HL-60 (cell line): Measurements from ENCODE around the gene DCTN2.

Experiments used
- DNase-seq, 2 experiments: peaks; one replicate each; pipeline ENCODE4 v3.0.0-alpha.2; 2010 to 2020; ENCODE audit warnings: low read depth in 1 of 2, low spot score in 1 of 2
- H3K27ac ChIP-seq: fragments of 250-450 bp; sonication (Bioruptor Pico); replicated peaks from 2 replicates; pipeline ENCODE4 v1.5.1; 2020; ENCODE audit warnings: mild to moderate bottlenecking, moderate library complexity
- H3K27me3 ChIP-seq: fragments of 250-450 bp; sonication (Bioruptor Pico); 2 replicates; pipeline ENCODE4 v1.5.1; 2021; ENCODE audit warnings: mild to moderate bottlenecking, moderate library complexity; ENCODE audit not compliant: insufficient read depth, poor library complexity, severe bottlenecking
- H3K4me3 ChIP-seq: replicated peaks from 2 replicates; pipeline ENCODE4 v1.5.1; 2011; ENCODE audit warnings: mild to moderate bottlenecking, control low read depth, low read length; ENCODE audit not compliant: insufficient read depth
- GABPA ChIP-seq: IDR thresholded peaks from 2 replicates; pipeline ENCODE4 v1.6.1; 2012; ENCODE audit warnings: low read depth
- POLR2AphosphoS5 ChIP-seq: IDR thresholded peaks from 2 replicates; pipeline ENCODE4 v1.6.1; 2012; ENCODE audit warnings: low read depth
- SPI1 ChIP-seq: IDR thresholded peaks from 2 replicates; pipeline ENCODE4 v1.6.1; 2012; ENCODE audit warnings: low read depth, mild to moderate bottlenecking, borderline replicate concordance
- TF ChIP-seq, protein P1 (sequence below): IDR thresholded peaks from one replicate; pipeline ENCODE4 v1.5.1; 2011; ENCODE audit warnings: low read length, control low read depth, inconsistent platforms; ENCODE audit not compliant: insufficient read depth
- TF ChIP-seq, protein P2 (sequence below): IDR thresholded peaks from 2 replicates; pipeline ENCODE4 v1.6.1; 2012; ENCODE audit warnings: low read depth; ENCODE audit not compliant: insufficient replicate concordance

Gene DCTN2

DNA sequence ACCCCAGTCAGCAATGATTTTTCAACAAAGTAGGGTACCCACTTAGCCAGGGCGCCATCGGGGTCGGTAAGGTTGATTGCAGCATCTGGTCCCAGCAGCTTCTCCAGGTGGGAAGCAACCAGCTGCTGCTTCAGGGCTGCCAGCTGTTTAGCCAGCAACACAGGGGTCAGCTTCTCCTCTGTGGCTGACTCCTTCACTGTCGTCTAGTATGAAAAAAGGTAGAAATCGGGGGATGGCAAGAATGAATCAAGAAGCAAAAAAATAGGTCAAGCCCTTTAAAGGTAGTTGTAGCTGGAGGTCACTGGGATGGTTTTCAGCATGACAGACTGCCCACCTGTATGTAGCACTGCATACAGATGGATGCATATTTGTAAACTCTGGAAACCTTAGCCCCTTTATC is 12.7 kb downstream of the DCTN2 start:
- no peak overlapping the region for H3K4me3 ChIP-seq
- no peaks in the 10 kb centered on the region for H3K27me3 ChIP-seq
- DNase-seq: no peak
- no peak overlapping the region for H3K27ac ChIP-seq
- TF ChIP-seq, protein P1, sequence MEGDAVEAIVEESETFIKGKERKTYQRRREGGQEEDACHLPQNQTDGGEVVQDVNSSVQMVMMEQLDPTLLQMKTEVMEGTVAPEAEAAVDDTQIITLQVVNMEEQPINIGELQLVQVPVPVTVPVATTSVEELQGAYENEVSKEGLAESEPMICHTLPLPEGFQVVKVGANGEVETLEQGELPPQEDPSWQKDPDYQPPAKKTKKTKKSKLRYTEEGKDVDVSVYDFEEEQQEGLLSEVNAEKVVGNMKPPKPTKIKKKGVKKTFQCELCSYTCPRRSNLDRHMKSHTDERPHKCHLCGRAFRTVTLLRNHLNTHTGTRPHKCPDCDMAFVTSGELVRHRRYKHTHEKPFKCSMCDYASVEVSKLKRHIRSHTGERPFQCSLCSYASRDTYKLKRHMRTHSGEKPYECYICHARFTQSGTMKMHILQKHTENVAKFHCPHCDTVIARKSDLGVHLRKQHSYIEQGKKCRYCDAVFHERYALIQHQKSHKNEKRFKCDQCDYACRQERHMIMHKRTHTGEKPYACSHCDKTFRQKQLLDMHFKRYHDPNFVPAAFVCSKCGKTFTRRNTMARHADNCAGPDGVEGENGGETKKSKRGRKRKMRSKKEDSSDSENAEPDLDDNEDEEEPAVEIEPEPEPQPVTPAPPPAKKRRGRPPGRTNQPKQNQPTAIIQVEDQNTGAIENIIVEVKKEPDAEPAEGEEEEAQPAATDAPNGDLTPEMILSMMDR: no peak
- no peak for TF ChIP-seq SPI1
- TF ChIP-seq POLR2AphosphoS5: no peak
- TF ChIP-seq, protein P2, sequence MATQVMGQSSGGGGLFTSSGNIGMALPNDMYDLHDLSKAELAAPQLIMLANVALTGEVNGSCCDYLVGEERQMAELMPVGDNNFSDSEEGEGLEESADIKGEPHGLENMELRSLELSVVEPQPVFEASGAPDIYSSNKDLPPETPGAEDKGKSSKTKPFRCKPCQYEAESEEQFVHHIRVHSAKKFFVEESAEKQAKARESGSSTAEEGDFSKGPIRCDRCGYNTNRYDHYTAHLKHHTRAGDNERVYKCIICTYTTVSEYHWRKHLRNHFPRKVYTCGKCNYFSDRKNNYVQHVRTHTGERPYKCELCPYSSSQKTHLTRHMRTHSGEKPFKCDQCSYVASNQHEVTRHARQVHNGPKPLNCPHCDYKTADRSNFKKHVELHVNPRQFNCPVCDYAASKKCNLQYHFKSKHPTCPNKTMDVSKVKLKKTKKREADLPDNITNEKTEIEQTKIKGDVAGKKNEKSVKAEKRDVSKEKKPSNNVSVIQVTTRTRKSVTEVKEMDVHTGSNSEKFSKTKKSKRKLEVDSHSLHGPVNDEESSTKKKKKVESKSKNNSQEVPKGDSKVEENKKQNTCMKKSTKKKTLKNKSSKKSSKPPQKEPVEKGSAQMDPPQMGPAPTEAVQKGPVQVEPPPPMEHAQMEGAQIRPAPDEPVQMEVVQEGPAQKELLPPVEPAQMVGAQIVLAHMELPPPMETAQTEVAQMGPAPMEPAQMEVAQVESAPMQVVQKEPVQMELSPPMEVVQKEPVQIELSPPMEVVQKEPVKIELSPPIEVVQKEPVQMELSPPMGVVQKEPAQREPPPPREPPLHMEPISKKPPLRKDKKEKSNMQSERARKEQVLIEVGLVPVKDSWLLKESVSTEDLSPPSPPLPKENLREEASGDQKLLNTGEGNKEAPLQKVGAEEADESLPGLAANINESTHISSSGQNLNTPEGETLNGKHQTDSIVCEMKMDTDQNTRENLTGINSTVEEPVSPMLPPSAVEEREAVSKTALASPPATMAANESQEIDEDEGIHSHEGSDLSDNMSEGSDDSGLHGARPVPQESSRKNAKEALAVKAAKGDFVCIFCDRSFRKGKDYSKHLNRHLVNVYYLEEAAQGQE: no peak
- TF ChIP-seq GABPA: no peak

DNA sequence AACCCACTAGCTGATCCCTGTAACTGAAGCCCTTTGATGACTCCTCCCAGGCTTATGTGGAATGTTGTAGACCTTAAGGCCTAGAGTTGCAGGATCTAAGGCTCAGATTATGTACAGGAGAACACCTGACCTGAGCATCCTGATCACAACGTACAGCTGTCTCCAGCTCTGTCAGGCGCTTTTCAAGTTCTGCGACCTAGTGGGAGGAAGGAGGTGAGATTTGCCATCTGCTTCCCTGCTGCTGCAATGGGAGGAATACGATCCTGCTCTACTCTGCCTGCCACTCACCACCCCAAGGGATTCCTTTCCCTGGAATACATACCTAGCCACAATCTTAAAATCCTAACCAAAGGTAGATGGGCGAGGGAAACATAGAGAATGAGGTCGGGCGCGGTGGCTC is 13.9 kb downstream of the DCTN2 start:
- TF ChIP-seq GABPA: no peak
- TF ChIP-seq, protein P1: no peak
- no peak for TF ChIP-seq POLR2AphosphoS5
- no peak for TF ChIP-seq SPI1
- TF ChIP-seq, protein P2: no peak
- DNase-seq: no peak
- no peak overlapping the region for H3K4me3 ChIP-seq
- H3K27me3 ChIP-seq: no peaks in the 10 kb centered on the region
- no peak overlapping the region for H3K27ac ChIP-seq

DNA sequence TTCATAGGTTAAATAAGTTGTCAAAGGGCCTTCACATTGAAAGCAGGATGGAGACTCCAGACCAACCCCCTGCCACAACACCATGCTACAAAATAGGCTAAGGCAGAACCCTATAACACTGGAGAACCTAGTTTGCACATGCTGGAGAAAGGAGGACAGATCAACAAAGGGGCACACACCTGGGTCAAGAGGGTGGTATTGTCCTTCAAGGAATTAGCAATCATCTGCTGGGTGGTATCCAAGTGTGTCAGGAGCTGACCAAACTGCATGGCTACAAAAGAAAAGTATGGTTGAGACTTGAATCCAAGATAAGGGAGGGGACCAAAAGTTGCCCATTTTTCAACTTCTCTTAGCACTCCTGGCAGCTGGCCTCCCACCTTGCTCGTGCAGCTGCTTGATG is 15.2 kb downstream of the DCTN2 start:
- TF ChIP-seq SPI1 (no peak), GABPA (no peak), POLR2AphosphoS5 (no peak)
- TF ChIP-seq, protein P1: no peak
- TF ChIP-seq, protein P2: no peak
- H3K4me3 ChIP-seq: no peak overlapping the region
- DNase-seq: no peak

More for the DNA sequence above, 15.2 kb downstream of the DCTN2 start:
- Histone ChIP-seq H3K27me3 (no peaks in the 10 kb centered on the region), H3K27ac (no peak overlapping the region)
